HG02623 (cell line): Measurements from ENCODE around the gene SLC9A1.

ENCODE experiments used
- ATAC-seq: cut with Tn5 transposase; IDR thresholded peaks from one replicate; pipeline ENCODE4 v1.9.1; 2021; ENCODE audit warnings: moderate library complexity; ENCODE audit not compliant: unreplicated experiment

Gene SLC9A1

GRCh38 chr1:27084107-27084506 is 70.8 kb downstream of the SLC9A1 start:
- ATAC-seq = no peak

GRCh38 chr1:27077968-27078367 is 77.0 kb downstream of the SLC9A1 start:
- no peak for ATAC-seq

- no peak for ATAC-seq
These were observed 78.1 kb downstream of the SLC9A1 start for GRCh38 chr1:27076803-27077202.

- no peak for ATAC-seq
These were observed 80.6 kb downstream of the SLC9A1 start for GRCh38 chr1:27074175-27074780.

- no peak for ATAC-seq
These were observed 83.9 kb downstream of the SLC9A1 start for GRCh38 chr1:27071049-27071416.

- no peak for ATAC-seq
These were observed 84.4 kb downstream of the SLC9A1 start for GRCh38 chr1:27070390-27071048.

GRCh38 chr1:27068922-27069321 is 86.0 kb downstream of the SLC9A1 start:
- ATAC-seq = no peak

GRCh38 chr1:27065999-27066630 is 88.8 kb downstream of the SLC9A1 start:
- ATAC-seq = no peak

- no peak for ATAC-seq
These were observed 94.0 kb downstream of the SLC9A1 start for GRCh38 chr1:27060891-27061290.

GRCh38 chr1:27058966-27059669 is 95.8 kb downstream of the SLC9A1 start:
- no peak for ATAC-seq

GRCh38 chr1:27057801-27058625 is 96.9 kb downstream of the SLC9A1 start:
- ATAC-seq = no peak

GRCh38 chr1:27057389-27057788 is 97.5 kb downstream of the SLC9A1 start:
- no peak for ATAC-seq

- no peak for ATAC-seq
These were observed 100.8 kb downstream of the SLC9A1 start for GRCh38 chr1:27053977-27054753.

- ATAC-seq = no peak
These were observed 102.4 kb downstream of the SLC9A1 start for GRCh38 chr1:27052527-27052926.

GRCh38 chr1:27049607-27050006 is 105.3 kb downstream of the SLC9A1 start:
- ATAC-seq = no peak

GRCh38 chr1:27049100-27049499 is 105.8 kb downstream of the SLC9A1 start:
- ATAC-seq = no peak
